HUES48 (cell line): Measurements from ENCODE around the gene SPATA13.
"Not testable (repeated sequence)": the region's sequence is repeated elsewhere in the genome, so short reads cannot be mapped to it uniquely, and the experiment has no call there.

Source experiments
- H3K27ac ChIP-seq: one replicate; pipeline ENCODE4 v1.7.0; 2013; ENCODE audit warnings: low read depth, low read length, inconsistent platforms
- H3K27me3 ChIP-seq: 2 replicates; pipeline ENCODE4 v1.6.1; 2013; ENCODE audit warnings: mild to moderate bottlenecking, low read length; ENCODE audit not compliant: control insufficient read depth, insufficient read depth
- H3K36me3 ChIP-seq: 2 replicates; pipeline ENCODE4 v1.6.1; 2013; ENCODE audit warnings: low read length; ENCODE audit not compliant: control insufficient read depth, insufficient read depth
- H3K4me1 ChIP-seq: 2 replicates; pipeline ENCODE4 v1.6.1; 2013; ENCODE audit warnings: mild to moderate bottlenecking, low read length; ENCODE audit not compliant: control insufficient read depth, insufficient read depth
- H3K4me3 ChIP-seq: 2 replicates; pipeline ENCODE4 v1.5.1; 2013; ENCODE audit warnings: mild to moderate bottlenecking, low read depth, low read length
- H3K9ac ChIP-seq: 2 replicates; pipeline ENCODE4 v1.6.1; 2013; ENCODE audit warnings: mild to moderate bottlenecking, low read depth, low read length, moderate library complexity
- H3K9me3 ChIP-seq: 2 replicates; pipeline ENCODE4 v1.6.1; 2013; ENCODE audit warnings: low read length; ENCODE audit not compliant: control insufficient read depth, insufficient read depth

The SPATA13 gene

DNA sequence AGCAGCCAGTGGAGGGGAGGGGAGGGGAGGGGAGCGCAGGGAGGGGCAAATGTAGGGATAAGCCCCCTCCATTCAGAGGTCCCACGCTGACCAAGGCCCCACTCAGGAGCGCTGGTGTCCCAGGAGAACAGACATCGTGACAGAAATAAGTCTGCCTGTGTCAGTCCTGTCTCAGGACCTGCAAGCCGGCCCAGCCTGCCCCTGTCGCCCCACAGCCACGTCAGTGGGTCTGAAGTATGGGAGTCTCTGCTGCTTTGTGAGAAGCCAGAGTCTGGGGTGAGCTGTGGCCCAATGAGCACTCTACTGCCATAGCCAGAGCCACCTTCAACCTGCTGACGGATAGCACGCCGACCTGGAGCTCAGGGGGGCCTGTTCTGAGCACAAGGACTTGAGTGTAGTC, 157.3 kb downstream of the SPATA13 start:
- H3K9me3 ChIP-seq, H3K27me3 ChIP-seq, H3K27ac ChIP-seq, H3K36me3 ChIP-seq, H3K9ac ChIP-seq, H3K4me1 ChIP-seq, H3K4me3 ChIP-seq: not testable (repeated sequence)

- not testable (repeated sequence) for H3K4me3 ChIP-seq, H3K9me3 ChIP-seq, H3K9ac ChIP-seq, H3K4me1 ChIP-seq, H3K27me3 ChIP-seq, H3K36me3 ChIP-seq, H3K27ac ChIP-seq
These were observed 158.4 kb downstream of the SPATA13 start for GRCh38 chr13:24318878-24319277.

GRCh38 chr13:24319641-24320040, 159.1 kb downstream of the SPATA13 start:
- not testable (repeated sequence) for H3K4me1 ChIP-seq, H3K36me3 ChIP-seq, H3K27ac ChIP-seq, H3K9ac ChIP-seq, H3K4me3 ChIP-seq, H3K27me3 ChIP-seq, H3K9me3 ChIP-seq

DNA sequence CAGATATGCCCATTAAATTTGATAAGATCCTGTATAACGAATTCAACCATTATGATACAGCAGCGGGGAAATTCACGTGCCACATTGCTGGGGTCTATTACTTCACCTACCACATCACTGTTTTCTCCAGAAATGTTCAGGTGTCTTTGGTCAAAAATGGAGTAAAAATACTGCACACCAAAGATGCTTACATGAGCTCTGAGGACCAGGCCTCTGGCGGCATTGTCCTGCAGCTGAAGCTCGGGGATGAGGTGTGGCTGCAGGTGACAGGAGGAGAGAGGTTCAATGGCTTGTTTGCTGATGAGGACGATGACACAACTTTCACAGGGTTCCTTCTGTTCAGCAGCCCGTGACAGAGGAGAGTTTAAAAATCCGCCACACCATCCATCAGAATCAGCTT, 160.9 kb downstream of the SPATA13 start:
- H3K27ac ChIP-seq, H3K9ac ChIP-seq, H3K4me3 ChIP-seq, H3K36me3 ChIP-seq, H3K9me3 ChIP-seq, H3K4me1 ChIP-seq, H3K27me3 ChIP-seq: not testable (repeated sequence)

DNA sequence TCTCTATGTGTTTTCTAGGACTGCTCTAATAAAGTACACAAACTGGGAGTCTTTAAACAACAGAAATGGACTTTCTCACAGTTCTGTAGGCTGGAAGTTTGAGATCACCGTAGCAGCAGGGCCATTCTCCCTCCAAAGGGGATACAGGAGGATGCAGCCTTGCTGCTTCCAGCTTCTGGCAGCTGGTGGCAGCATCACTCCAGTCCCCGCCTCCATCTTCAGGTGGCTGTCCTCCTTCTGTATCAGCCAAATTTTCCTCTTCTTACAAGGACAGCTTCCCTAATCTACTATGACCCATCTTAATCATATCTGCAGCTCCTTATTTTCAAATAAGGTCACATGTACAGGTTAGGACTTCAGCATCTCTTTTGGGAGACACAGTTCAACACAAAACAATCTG, 161.9 kb downstream of the SPATA13 start:
- H3K36me3 ChIP-seq, H3K27ac ChIP-seq: not testable (repeated sequence)

DNA sequence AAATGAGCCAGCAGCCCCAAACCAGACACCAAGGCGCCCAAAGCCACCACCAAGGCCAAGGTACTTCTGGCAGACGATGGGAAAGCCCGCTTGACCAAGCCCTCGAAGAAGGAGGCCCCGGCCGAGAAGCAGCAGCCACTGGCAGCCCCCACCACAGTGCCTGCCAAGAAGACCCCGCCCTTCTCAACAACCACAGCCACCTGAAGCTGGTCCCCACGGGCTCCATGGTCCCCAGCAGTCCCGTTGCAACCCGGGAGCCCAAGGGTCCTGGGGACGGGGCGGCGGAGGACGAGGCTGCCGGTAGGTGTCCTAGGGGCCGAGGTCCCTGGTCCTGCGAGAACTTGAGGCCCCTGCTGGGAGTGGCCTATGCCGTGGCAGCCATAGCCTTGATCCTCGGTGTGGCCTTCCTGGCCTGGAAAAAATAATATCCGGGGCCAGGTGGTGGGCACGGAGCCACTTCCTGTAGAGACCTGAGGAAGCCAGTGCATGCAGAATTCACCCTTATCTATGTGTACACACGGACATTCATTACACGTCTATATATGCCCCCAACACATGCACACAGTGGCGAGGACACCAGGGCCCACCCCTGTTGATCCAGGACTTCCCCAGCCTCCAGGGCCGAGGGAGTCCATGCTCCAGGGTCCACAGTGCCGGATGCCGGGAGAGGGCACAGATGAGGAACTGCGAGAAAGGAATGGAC, 162.7 kb downstream of the SPATA13 start:
- H3K36me3 ChIP-seq, result no peaks in the 10 kb centered on the region
- H3K4me1 ChIP-seq, result no peaks in the 10 kb centered on the region
- H3K27me3 ChIP-seq, result peaks cover 6% of the 10 kb centered on the region
- H3K27ac ChIP-seq, result no peak overlapping the region
- no peak overlapping the region for H3K4me3 ChIP-seq
- H3K9me3 ChIP-seq, result no peaks in the 10 kb centered on the region
- H3K9ac ChIP-seq, result no peak overlapping the region

More for the DNA sequence above, 161.9 kb downstream of the SPATA13 start:
- H3K9me3 ChIP-seq, H3K4me3 ChIP-seq, H3K27me3 ChIP-seq, H3K4me1 ChIP-seq, H3K9ac ChIP-seq: not testable (repeated sequence)

DNA sequence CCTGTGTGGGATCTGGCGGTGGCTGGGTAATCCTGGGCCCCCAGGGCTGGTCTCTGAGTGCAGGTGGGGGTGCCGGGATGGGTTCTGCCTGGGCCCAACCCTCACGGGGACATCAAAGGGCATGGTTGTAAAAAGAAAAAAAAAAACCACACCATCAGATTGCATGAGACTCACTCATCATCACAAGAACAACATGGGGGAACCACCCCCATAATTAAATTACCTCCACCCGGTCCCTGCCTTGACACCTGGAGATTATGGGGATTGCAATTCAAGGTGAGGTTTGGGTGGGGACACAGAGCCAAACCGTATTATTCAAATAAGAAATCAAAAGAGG, 163.2 kb downstream of the SPATA13 start:
- peaks cover 11% of the 10 kb centered on the region for H3K27me3 ChIP-seq
- no peaks in the 10 kb centered on the region for H3K9me3 ChIP-seq
- H3K9ac ChIP-seq, result no peak overlapping the region
- no peaks in the 10 kb centered on the region for H3K36me3 ChIP-seq
- H3K4me3 ChIP-seq, result no peak overlapping the region
- H3K4me1 ChIP-seq, result no peaks in the 10 kb centered on the region
- no peak overlapping the region for H3K27ac ChIP-seq

DNA sequence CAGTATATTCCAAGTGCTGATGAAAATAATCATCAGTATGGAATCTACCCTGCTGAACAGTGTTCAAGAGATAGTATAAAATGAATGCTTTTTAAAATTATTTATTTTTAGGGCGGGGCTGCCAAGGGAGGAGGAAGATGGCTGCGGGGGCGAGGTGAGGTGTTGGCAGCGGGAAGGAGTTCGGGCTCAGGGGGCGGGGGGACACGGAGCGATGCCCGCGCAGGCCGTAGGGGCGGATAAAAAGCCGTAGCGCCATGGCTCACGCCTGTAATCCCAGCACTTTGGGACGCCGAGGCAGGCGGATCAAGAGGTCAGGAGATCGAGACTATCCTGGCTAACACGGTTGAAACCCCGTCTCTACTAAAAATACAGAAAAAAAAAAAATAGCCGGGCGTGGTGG, 167.1 kb downstream of the SPATA13 start:
- H3K9ac ChIP-seq, H3K27ac ChIP-seq, H3K36me3 ChIP-seq, H3K4me1 ChIP-seq, H3K9me3 ChIP-seq, H3K4me3 ChIP-seq: not testable (repeated sequence)
- peaks cover 15% of the 10 kb centered on the region for H3K27me3 ChIP-seq

DNA sequence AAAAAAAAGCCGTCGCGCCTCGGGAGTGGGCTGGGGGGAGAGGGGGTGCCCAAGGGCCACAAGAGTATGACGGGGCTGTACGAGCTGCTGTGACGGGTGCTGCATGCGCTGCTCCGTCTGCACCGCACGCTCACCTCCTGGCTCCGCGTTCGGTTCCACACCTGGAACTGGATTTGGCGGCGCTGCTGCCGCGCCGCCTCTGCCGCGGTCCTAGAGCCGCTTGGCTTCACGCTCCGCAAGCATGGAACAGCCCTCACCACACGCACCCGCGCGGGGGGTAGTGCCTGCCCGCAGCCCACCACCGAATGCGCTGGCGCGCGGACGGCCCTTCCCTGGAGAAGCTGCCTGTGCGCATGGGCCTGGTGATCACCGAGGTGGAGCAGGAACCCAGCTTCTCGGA, 167.6 kb downstream of the SPATA13 start:
- no peaks in the 10 kb centered on the region for H3K36me3 ChIP-seq
- H3K27me3 ChIP-seq, result peaks cover 15% of the 10 kb centered on the region
- H3K9me3 ChIP-seq, result no peaks in the 10 kb centered on the region
- H3K4me1 ChIP-seq, result no peaks in the 10 kb centered on the region
- H3K4me3 ChIP-seq, result peak overlapping the region; percentile 36
- H3K9ac ChIP-seq, result no peak overlapping the region
- H3K27ac ChIP-seq, result no peak overlapping the region

DNA sequence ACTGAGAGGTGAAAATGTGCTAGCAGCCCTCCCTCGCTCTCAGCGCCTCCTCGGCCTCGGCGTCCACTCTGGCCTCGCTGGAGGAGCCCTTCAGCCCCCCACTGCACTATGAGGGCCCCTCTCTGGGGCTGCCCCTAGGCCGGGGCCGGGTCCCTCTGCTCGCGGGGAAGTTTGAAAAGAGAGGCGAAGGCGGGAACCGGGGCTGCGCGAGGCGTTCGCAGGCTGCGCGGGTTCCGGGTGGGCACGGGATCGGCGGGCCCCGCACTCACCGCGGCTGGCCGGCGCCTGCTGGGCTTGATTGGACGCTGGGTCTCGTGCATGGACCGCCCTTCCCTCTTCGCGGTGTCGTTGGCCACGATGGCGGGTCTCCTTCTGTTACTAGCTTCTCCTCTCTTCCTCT, 178.2 kb downstream of the SPATA13 start:
- Histone ChIP-seq H3K4me3 (no peak overlapping the region), H3K27ac (no peak overlapping the region), H3K9me3 (no peaks in the 10 kb centered on the region; the same call in 1 of the 2 replicates), H3K4me1 (no peaks in the 10 kb centered on the region), H3K9ac (no peak overlapping the region), H3K36me3 (no peaks in the 10 kb centered on the region), H3K27me3 (no peaks in the 10 kb centered on the region)

DNA sequence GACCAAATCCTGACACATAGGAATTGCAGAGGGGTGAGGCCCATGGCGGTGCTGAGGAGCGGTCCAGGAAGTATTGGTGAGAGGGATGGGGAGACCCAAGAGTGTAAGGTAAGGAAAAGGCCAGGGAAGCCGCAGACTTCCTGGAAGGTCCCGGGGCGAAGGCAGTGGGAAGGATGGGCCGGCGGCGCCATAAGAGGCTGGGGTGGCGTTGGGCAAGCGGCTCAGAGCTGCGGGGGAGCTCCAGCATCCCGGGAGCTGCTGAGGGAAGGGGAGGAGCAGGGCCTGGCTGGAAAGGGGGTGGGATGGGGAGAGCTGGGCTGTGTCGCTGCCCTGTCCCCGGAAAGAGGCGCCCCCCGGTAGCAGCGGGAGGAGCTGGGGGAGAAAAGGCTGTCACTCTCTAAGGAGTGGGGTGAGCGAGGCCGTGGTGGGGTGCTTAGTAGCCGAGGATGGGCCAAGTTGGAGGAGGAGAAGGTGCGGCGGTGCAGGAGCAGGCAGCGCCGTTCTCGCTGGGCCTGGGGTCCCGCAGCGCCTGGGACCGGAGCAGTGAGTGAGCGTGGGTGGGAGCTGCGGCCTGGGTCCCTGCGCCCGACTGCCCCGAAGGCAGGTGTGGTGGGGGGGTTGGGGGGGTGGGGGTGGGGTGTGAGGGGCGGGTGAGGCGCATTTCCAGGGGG, 179.6 kb downstream of the SPATA13 start:
- H3K4me3 ChIP-seq, result no peak overlapping the region
- no peaks in the 10 kb centered on the region for H3K4me1 ChIP-seq
- no peaks in the 10 kb centered on the region for H3K36me3 ChIP-seq
- H3K9ac ChIP-seq, result no peak overlapping the region
- H3K9me3 ChIP-seq, result no peaks in the 10 kb centered on the region; the same call in 1 of the 2 replicates
- no peak overlapping the region for H3K27ac ChIP-seq
- H3K27me3 ChIP-seq, result no peaks in the 10 kb centered on the region
